GM18499 (cell line): ENCODE results near the gene ADPGK.
"Not testable (repeated sequence)": the region's sequence is repeated elsewhere in the genome, so short reads cannot be mapped to it uniquely, and the experiment has no call there.

Source experiments
- ATAC-seq: cut with Tn5 transposase; IDR thresholded peaks from one replicate; pipeline ENCODE4 v1.9.1; 2021; ENCODE audit warnings: moderate number of reproducible peaks; ENCODE audit not compliant: insufficient read depth, unreplicated experiment

The ADPGK gene

GRCh38 chr15:72754096-72754495 lies 29.5 kb downstream of the ADPGK start:
- ATAC-seq, result no peak

DNA sequence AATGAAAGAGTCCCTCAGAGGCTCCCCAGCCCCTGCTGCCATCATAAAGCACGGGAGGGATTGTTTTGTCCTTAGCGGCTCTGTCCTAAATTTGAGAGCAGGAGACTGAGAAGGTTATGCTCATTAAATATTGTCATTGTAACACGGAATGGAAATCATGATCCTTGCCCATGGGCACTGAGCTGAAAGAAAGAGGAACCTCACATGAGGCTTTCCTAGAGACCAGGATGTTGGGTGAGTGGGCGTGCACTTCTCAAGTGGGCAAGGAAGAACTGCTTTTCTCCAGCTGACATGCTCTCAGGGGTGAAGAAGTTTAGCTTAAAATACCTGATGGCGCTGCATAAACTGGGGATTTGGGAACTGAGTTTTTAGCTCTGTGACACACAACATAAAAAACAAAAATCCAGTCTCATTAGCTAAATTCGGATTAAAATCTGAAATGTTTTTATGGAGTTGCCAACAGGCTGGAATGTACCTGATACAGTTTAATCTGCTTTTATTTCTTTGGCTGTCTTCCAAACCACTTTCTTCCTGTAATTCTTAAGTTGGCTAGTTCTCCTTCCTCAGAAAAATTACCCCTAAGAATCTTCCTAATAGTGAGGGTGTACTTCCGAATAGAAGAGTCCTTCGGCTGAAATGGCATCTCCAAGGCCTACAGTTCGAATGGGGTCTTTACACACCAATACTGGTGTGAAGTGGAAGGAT lies 31.7 kb downstream of the ADPGK start:
- no peak for ATAC-seq

DNA sequence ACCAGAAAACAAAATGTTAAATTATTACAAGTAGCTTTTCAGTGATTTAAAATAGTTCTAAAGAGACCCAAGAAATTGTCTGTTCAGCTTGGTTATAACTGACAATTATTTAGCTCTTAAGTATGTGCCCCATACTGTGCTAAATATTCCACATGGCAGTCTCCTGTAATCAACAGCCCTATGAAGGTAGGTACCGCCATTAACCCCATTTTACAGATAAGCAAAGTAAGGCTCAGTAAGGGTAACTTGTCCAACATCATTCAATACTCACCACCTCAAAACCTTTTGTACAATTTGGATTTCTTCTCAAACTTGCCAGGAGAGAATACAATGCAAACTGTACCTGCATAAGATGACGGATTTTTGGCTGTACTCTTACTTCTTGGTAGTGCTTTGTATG lies 33.9 kb downstream of the ADPGK start:
- ATAC-seq, result no peak

GRCh38 chr15:72740219-72740618 lies 43.3 kb downstream of the ADPGK start:
- ATAC-seq, result no peak

GRCh38 chr15:72737723-72738122 lies 45.8 kb downstream of the ADPGK start:
- no peak for ATAC-seq

DNA sequence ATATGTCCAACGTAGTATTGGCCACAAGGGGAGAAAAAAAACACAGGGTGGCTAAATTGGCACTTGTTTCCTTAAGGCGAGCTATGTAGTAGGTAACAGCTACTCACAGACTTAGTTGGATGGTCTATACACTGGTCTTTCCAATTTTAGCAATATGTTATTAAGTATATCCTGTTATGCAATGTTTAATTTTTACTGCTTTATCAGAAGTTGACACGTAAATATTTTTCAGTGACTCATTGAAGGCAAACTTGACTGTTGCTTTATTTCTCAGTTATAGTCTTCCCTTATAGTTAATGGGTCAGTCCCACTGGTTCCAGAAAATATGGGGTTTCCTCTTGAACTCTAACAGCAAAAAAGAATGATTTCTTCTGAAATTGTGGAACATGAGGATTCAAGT lies 46.5 kb downstream of the ADPGK start:
- no peak for ATAC-seq

DNA sequence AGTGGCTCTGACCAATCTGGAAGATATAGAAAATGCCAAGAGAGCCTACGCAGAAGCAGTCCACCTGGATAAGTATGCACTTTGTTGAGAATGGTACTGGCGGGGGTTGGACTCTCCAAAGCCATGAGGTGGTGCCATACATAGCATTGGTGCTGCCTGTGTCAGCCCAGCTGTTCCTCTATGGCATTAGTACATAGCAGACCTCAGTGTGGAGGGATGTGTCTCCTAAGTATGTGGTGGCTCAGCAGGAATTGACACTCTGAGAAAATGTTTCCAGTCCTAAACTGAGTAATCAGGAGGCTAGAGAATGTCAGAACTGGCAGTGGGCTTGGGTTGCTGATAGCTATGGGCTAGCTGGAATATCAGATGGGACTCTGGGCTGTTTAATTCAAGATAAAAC lies 48.4 kb downstream of the ADPGK start:
- no peak for ATAC-seq

- ATAC-seq, result no peak
These were observed 49.4 kb downstream of the ADPGK start for GRCh38 chr15:72733941-72734738.

DNA sequence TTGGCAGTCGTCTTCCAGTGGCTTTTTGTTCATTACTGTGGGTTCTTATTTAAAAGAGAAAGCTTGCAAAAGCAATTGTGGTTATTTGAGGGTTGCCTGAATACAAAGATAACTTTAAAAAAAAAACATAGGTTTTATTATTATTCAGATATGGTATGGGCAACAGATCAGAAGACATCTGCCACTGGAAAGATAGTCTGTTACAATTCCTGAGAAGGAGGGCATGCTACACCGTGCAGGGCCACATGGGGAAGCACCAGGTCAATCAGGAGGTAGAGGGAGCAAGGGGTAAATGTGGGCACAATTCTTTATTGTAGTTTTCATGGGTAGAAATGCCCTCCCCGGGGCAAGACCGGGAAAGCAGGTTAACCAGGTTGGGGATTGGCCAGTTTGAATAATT lies 51.0 kb downstream of the ADPGK start:
- ATAC-seq, result no peak

DNA sequence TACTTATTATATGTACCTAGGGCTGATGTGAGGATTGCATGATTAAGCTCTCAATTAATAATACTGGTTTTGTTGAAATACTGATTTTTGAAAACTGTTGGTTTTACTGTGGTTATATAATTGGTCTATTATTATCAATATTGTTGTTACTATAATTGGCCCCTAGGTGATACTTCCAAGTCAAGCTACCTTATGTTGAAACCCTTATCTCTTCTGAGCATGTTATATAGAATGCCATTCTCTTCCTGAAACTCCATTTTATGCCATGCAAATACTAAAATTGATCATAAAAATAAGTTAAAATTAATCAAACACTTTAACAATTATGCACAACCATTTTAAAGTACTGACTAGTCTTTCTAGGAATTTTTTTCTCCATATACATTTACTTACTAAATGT lies 51.5 kb downstream of the ADPGK start:
- no peak for ATAC-seq

GRCh38 chr15:72728821-72729220 lies 54.7 kb downstream of the ADPGK start:
- ATAC-seq, result no peak

DNA sequence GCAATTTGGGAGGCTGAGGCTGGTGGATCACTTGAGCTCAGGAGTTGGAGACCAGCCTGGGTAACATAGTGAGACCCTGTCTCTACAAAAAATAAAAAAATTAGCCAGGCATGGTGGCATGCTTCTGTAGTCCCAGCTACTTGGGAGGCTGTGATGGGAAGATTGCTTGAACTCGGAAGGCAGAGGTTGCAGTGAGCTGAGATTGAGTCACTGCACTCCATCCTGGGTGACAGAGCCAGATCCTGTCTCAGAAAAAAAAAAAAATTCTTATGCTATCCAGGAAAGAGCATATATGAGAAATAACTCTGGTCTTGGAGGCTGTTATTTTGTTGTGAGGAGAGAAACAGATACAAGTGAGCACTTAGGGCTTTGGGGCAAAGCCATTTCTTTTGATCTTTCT lies 55.3 kb downstream of the ADPGK start:
- ATAC-seq, result not testable (repeated sequence)

GRCh38 chr15:72727154-72727553 lies 56.4 kb downstream of the ADPGK start:
- no peak for ATAC-seq

DNA sequence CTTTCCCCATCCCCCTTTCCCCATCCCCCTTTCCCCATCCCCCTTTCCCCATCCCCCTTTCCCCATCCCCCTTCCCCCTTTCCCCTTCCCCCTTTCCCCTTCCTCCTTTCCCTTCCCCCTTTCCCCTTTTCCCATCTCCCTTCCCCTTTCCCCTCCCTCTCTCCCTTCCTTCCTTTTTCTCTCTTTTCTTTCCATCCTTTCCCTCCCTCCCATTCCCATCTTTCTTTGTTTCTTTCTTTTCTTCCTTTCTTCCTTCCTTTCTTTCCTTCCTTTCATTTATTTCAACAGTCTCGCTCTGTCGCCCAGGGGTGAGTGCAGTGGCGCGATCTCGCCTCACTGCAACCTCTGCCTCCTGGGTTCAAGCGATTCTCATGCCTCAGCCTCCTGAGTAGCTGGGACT lies 57.7 kb downstream of the ADPGK start:
- not testable (repeated sequence) for ATAC-seq

GRCh38 chr15:72725446-72725845 lies 58.1 kb downstream of the ADPGK start:
- ATAC-seq, result no peak

- no peak for ATAC-seq
These were observed 59.5 kb downstream of the ADPGK start for GRCh38 chr15:72724028-72724427.

GRCh38 chr15:72722071-72722696 lies 61.4 kb downstream of the ADPGK start:
- no peak for ATAC-seq

GRCh38 chr15:72708551-72709303 lies 74.8 kb downstream of the ADPGK start:
- ATAC-seq, result not testable (repeated sequence)

- ATAC-seq, result no peak
These were observed 77.3 kb downstream of the ADPGK start for GRCh38 chr15:72706266-72706665.
